Thyroid gland (tissue), 4 donors: Measurements from ENCODE around the gene INTS2. TPM values are rescaled to one million over a fixed set of nuclear protein-coding genes. Genes with fewer than 3 reads are reported as not detected.

Source experiments
- DNase-seq, 2 donors: peaks; one replicate each; pipeline ENCODE4 v3.0.0-alpha.2; 2019
- H3K27ac ChIP-seq, 3 donors: fragments of 200-600 bp; sonication (generic); 1 replicate in 2 of 3; 2 replicates in 1 of 3; pipeline ENCODE4 v1.5.1; 2016 to 2019; ENCODE audit warnings: mild to moderate bottlenecking in 1 of 3, moderate library complexity in 1 of 3
- H3K27me3 ChIP-seq: fragments of 200-600 bp; sonication (generic); one replicate; pipeline ENCODE4 v1.5.1; 2019
- H3K36me3 ChIP-seq, 2 donors: fragments of 200-600 bp; sonication (generic); one replicate each; pipeline ENCODE4 v1.5.1; 2016 to 2019
- H3K4me1 ChIP-seq, 2 donors: fragments of 200-600 bp; sonication (generic); one replicate each; pipeline ENCODE4 v1.5.1; 2017 to 2019
- H3K4me3 ChIP-seq, 3 donors: fragments of 200-600 bp; sonication (generic); replicated peaks in 1 of 3; 1 replicate in 2 of 3; 2 replicates in 1 of 3; pipeline ENCODE4 v1.5.1; 2016; ENCODE audit warnings: mild to moderate bottlenecking in 1 of 3
- H3K9me3 ChIP-seq: fragments of 200-600 bp; sonication (generic); one replicate; pipeline ENCODE4 v1.5.1; 2017
- POLR2A ChIP-seq, 2 donors: fragments of 450-650 bp; IDR thresholded peaks; one replicate each; pipeline ENCODE4 v1.6.1; 2017; ENCODE audit warnings: antibody characterized with exemption in 2 of 2, mild to moderate bottlenecking in 2 of 2, moderate library complexity in 1 of 2
- WGBS, 2 donors: methylation state at CpG; one replicate each; pipeline ENCODE4 v1.1.5; 2017; 5-methylcytosine and 5-hydroxymethylcytosine counted together
- intact Hi-C: fragments of 100-400 bp; cut with DNase I; formaldehyde crosslinking; loops from one replicate; pipeline ENCODE4 v1.15.1; 2023
- total RNA-seq, 4 donors: library from RNA; depleted of rRNA; stranded (reverse); fragments of >200 nt; gene quantifications; one replicate each; pipeline ENCODE4 v1.2.3, GENCODE V29; 2016
- TF ChIP-seq, protein P1 (sequence below), 6 experiments: fragments of 200-600 bp in 3 of 6; fragments of 450-650 bp in 3 of 6; sonication (generic) in 3 of 6; IDR thresholded peaks; one replicate each; pipeline ENCODE4 v1.5.1; 2016 to 2019; ENCODE audit warnings: antibody characterized with exemption in 6 of 6, mild to moderate bottlenecking in 2 of 6, inconsistent platforms in 1 of 6, moderate library complexity in 1 of 6

Gene INTS2
- total RNA-seq, 4 donors from 2014 or later = 10.9 to 16.1 (median 13.5) TPM

- H3K9me3 ChIP-seq = no peaks in the 10 kb centered on the region
- no peak overlapping the region for H3K4me3 ChIP-seq
- 93 to 98% methylated on average over 1 of the region's 1 CpG for WGBS, 2 donors
- TF ChIP-seq POLR2A (IDR thresholded peaks at IDR 0.05) = no peak
- TF ChIP-seq, protein P1, sequence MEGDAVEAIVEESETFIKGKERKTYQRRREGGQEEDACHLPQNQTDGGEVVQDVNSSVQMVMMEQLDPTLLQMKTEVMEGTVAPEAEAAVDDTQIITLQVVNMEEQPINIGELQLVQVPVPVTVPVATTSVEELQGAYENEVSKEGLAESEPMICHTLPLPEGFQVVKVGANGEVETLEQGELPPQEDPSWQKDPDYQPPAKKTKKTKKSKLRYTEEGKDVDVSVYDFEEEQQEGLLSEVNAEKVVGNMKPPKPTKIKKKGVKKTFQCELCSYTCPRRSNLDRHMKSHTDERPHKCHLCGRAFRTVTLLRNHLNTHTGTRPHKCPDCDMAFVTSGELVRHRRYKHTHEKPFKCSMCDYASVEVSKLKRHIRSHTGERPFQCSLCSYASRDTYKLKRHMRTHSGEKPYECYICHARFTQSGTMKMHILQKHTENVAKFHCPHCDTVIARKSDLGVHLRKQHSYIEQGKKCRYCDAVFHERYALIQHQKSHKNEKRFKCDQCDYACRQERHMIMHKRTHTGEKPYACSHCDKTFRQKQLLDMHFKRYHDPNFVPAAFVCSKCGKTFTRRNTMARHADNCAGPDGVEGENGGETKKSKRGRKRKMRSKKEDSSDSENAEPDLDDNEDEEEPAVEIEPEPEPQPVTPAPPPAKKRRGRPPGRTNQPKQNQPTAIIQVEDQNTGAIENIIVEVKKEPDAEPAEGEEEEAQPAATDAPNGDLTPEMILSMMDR (IDR thresholded peaks at IDR 0.05) = no peak
- no peak overlapping the region for H3K27ac ChIP-seq
- H3K36me3 ChIP-seq = no peaks in the 10 kb centered on the region
- no peaks in the 10 kb centered on the region for H3K27me3 ChIP-seq
- H3K4me1 ChIP-seq = no peaks in the 10 kb centered on the region
- no peak for DNase-seq
- intact Hi-C loops = no loop called here
Observed at GRCh38 chr17:61856035-61856434, 71.7 kb downstream of the INTS2 start.

GRCh38 chr17:61852857-61853256 is 74.9 kb downstream of the INTS2 start:
- intact Hi-C loops = no loop called here
- Histone ChIP-seq H3K4me3 (no peak overlapping the region), H3K4me1 (no peaks in the 10 kb centered on the region), H3K27me3 (no peaks in the 10 kb centered on the region), H3K36me3 (no peaks in the 10 kb centered on the region), H3K27ac (no peak overlapping the region), H3K9me3 (no peaks in the 10 kb centered on the region)
- no peak for DNase-seq
- WGBS, 2 donors = 93 to 95% methylated on average over 2 of the region's 2 CpGs
- TF ChIP-seq POLR2A (IDR thresholded peaks at IDR 0.05) = no peak
- TF ChIP-seq, protein P1 (IDR thresholded peaks at IDR 0.05) = no peak

- no peaks in the 10 kb centered on the region for H3K4me1 ChIP-seq
- TF ChIP-seq, protein P1 (IDR thresholded peaks at IDR 0.05) = no peak
- TF ChIP-seq POLR2A (IDR thresholded peaks at IDR 0.05) = no peak
- intact Hi-C loops = no loop called here
- H3K9me3 ChIP-seq = no peaks in the 10 kb centered on the region
- no peak overlapping the region for H3K27ac ChIP-seq
- H3K4me3 ChIP-seq = no peak overlapping the region
- no peaks in the 10 kb centered on the region for H3K36me3 ChIP-seq
- DNase-seq = no peak
- H3K27me3 ChIP-seq = no peaks in the 10 kb centered on the region
Observed at GRCh38 chr17:61849674-61850073, 78.1 kb downstream of the INTS2 start.

GRCh38 chr17:61848896-61849295 is 78.9 kb downstream of the INTS2 start:
- Histone ChIP-seq H3K27me3 (no peaks in the 10 kb centered on the region), H3K27ac (no peak overlapping the region), H3K4me3 (no peak overlapping the region), H3K36me3 (no peaks in the 10 kb centered on the region), H3K9me3 (no peaks in the 10 kb centered on the region), H3K4me1 (no peaks in the 10 kb centered on the region)
- TF ChIP-seq, protein P1 (IDR thresholded peaks at IDR 0.05) = no peak
- no peak for TF ChIP-seq POLR2A (IDR thresholded peaks at IDR 0.05)
- 94 to 97% methylated on average over 2 of the region's 2 CpGs for WGBS, 2 donors
- no peak for DNase-seq
- intact Hi-C loops = no loop called here

DNA sequence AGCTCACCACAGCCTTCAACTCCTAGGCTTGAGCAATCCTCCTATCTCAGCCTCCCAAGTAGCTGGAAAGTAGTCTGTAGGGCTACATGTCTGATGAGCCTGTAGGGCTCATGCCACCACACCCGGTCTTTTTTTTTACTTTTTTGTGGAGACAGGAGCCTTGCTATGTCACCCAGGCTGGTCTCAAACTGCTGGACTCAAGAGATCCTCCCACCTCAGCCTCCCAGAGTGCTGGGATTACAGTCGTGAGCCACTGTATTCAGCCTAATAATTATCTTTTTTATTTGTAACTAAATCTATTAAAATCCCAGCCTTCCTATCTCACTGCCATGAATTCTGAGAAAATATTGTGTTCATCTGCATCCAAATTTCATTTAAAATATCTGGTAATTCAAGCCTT is 79.5 kb downstream of the INTS2 start:
- intact Hi-C loops = no loop called here
- TF ChIP-seq POLR2A (IDR thresholded peaks at IDR 0.05) = no peak
- TF ChIP-seq, protein P1 (IDR thresholded peaks at IDR 0.05) = no peak
- no peaks in the 10 kb centered on the region for H3K9me3 ChIP-seq
- WGBS, 2 donors = 96% methylated on average over 2 of the region's 2 CpGs
- H3K27me3 ChIP-seq = no peaks in the 10 kb centered on the region
- H3K4me1 ChIP-seq = no peaks in the 10 kb centered on the region
- H3K4me3 ChIP-seq = no peak overlapping the region
- no peak for DNase-seq
- H3K36me3 ChIP-seq = no peaks in the 10 kb centered on the region
- no peak overlapping the region for H3K27ac ChIP-seq
